GM23248 (cell line): ENCODE data around the gene LRRN4CL.

Experiments
- EZH2 ChIP-seq: fragments of 200-600 bp; sonication (generic); IDR thresholded peaks from 2 replicates; pipeline ENCODE4 v1.6.1; 2018; ENCODE audit warnings: antibody characterized with exemption, mild to moderate bottlenecking; ENCODE audit not compliant: insufficient read depth, poor library complexity, severe bottlenecking
- EZH2phosphoT487 ChIP-seq: fragments of 200-600 bp; sonication (generic); IDR thresholded peaks from 2 replicates; pipeline ENCODE4 v1.6.1; 2018; ENCODE audit warnings: antibody characterized with exemption, moderate library complexity, mild to moderate bottlenecking, low read depth; ENCODE audit not compliant: insufficient read depth

DNA sequence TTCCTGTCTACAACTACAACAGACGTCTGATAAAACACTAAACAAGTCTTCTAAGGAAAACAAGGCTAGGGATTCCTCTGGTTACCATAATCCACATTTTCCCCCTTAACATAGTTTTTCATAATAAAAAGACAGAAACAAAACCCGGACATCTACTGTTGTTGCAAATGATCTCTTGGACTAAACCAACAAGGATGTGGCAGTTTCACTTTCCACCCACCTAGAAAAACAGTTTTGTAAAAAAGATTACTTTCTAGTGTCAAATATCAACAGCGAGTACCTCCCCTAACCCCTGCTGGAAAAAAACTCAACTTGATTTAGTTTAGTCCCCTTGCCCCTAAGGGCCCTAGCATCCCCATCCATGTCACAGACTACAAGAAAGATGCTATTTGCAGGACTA lies 23.5 kb upstream of the LRRN4CL start:
- no peak for TF ChIP-seq EZH2phosphoT487
- TF ChIP-seq EZH2 = no peak
